ENCODE measurements around the gene SERPINA5.
"Not testable (repeated sequence)": the region's sequence is repeated elsewhere in the genome, so short reads cannot be mapped to it uniquely, and the experiment has no call there.

The SERPINA5 gene

GRCh38 chr14:94575730-94576585 is 5.3 kb upstream of the SERPINA5 start:
- FAIRE-seq: no peak

GRCh38 chr14:94577472-94577871 is 3.8 kb upstream of the SERPINA5 start:
- not testable (repeated sequence) for FAIRE-seq

GRCh38 chr14:94578712-94579111 is 2.5 kb upstream of the SERPINA5 start:
- FAIRE-seq: no peak

- no peak for FAIRE-seq
Observed at GRCh38 chr14:94582199-94582750, 1.0 kb downstream of the SERPINA5 start.

- no peak for FAIRE-seq
Observed at GRCh38 chr14:94582851-94583250, 1.6 kb downstream of the SERPINA5 start.

GRCh38 chr14:94583557-94583956 is 2.3 kb downstream of the SERPINA5 start:
- FAIRE-seq: no peak

GRCh38 chr14:94584591-94585280 is 3.5 kb downstream of the SERPINA5 start:
- no peak for FAIRE-seq

GRCh38 chr14:94586635-94587034 is 5.4 kb downstream of the SERPINA5 start:
- FAIRE-seq: no peak

- FAIRE-seq: no peak
Observed at GRCh38 chr14:94588311-94588710, 7.1 kb downstream of the SERPINA5 start.

- FAIRE-seq: no peak
Observed at GRCh38 chr14:94591073-94591472, 9.8 kb downstream of the SERPINA5 start.

- FAIRE-seq: no peak
Observed at GRCh38 chr14:94591871-94592270, 10.6 kb downstream of the SERPINA5 start.

GRCh38 chr14:94592457-94592856 is 11.2 kb downstream of the SERPINA5 start:
- no peak for FAIRE-seq

- no peak for FAIRE-seq
Observed at GRCh38 chr14:94593376-94593748, 12.1 kb downstream of the SERPINA5 start.

- FAIRE-seq: no peak
Observed at GRCh38 chr14:94593749-94594431, 12.7 kb downstream of the SERPINA5 start.

GRCh38 chr14:94594441-94594840 is 13.2 kb downstream of the SERPINA5 start:
- no peak for FAIRE-seq

GRCh38 chr14:94595912-94596311 is 14.7 kb downstream of the SERPINA5 start:
- no peak for FAIRE-seq

GRCh38 chr14:94596361-94596760 is 15.1 kb downstream of the SERPINA5 start:
- no peak for FAIRE-seq

- no peak for FAIRE-seq
Observed at GRCh38 chr14:94597788-94598187, 16.6 kb downstream of the SERPINA5 start.

GRCh38 chr14:94598506-94598815 is 17.2 kb downstream of the SERPINA5 start:
- FAIRE-seq: no peak

- no peak for FAIRE-seq
Observed at GRCh38 chr14:94598816-94599655, 17.8 kb downstream of the SERPINA5 start.

GRCh38 chr14:94599656-94600004 is 18.4 kb downstream of the SERPINA5 start:
- no peak for FAIRE-seq

GRCh38 chr14:94600148-94600545 is 18.9 kb downstream of the SERPINA5 start:
- no peak for FAIRE-seq

All from islet of Langerhans (tissue), 1 donor.